Glomerular visceral epithelial cell (primary cell): ENCODE data around the gene SOX1.

ENCODE experiments used
- DNase-seq: peaks from one replicate; pipeline ENCODE4 v3.0.0-alpha.2; 2016; ENCODE audit errors: extremely low spot score

The SOX1 gene

GRCh38 chr13:112058941-112059340 is 8.0 kb upstream of the SOX1 start:
- no peak for DNase-seq

- no peak for DNase-seq
Observed at GRCh38 chr13:112059457-112060281, 7.3 kb upstream of the SOX1 start.

- no peak for DNase-seq
Observed at GRCh38 chr13:112060282-112060830, 6.6 kb upstream of the SOX1 start.

GRCh38 chr13:112060899-112061366 is 6.0 kb upstream of the SOX1 start:
- no peak for DNase-seq

- no peak for DNase-seq
Observed at GRCh38 chr13:112061367-112062061, 5.4 kb upstream of the SOX1 start.

GRCh38 chr13:112062072-112062567 is 4.8 kb upstream of the SOX1 start:
- DNase-seq: no peak

GRCh38 chr13:112062571-112063570 is 4.1 kb upstream of the SOX1 start:
- DNase-seq: no peak

- DNase-seq: no peak
Observed at GRCh38 chr13:112063807-112064206, 3.1 kb upstream of the SOX1 start.

- no peak for DNase-seq
Observed at GRCh38 chr13:112064222-112064621, 2.7 kb upstream of the SOX1 start.

GRCh38 chr13:112065521-112065866 is 1.5 kb upstream of the SOX1 start:
- no peak for DNase-seq

- no peak for DNase-seq
Observed at GRCh38 chr13:112065867-112066623, 904 bp upstream of the SOX1 start.

GRCh38 chr13:112066624-112067004 is 335 bp upstream of the SOX1 start:
- no peak for DNase-seq

- no peak for DNase-seq
Observed at GRCh38 chr13:112067871-112068539, 1.1 kb downstream of the SOX1 start.

GRCh38 chr13:112068540-112069060 is 1.7 kb downstream of the SOX1 start:
- no peak for DNase-seq

- no peak for DNase-seq
Observed at GRCh38 chr13:112069061-112069844, 2.3 kb downstream of the SOX1 start.

- DNase-seq: no peak
Observed at GRCh38 chr13:112069845-112070251, 2.9 kb downstream of the SOX1 start.

GRCh38 chr13:112071102-112071722 is 4.3 kb downstream of the SOX1 start:
- DNase-seq: no peak

- DNase-seq: no peak
Observed at GRCh38 chr13:112071723-112072533, 5.0 kb downstream of the SOX1 start.
